Measurements from ENCODE around the gene TCEANC2.

TCEANC2 gene

GRCh38 chr1:54136269-54136896 lies 83.0 kb downstream of the TCEANC2 start:
- DNase-seq (ENCODE audit: low read depth in 2 of 2), result no peak

GRCh38 chr1:54136963-54137533 lies 83.6 kb downstream of the TCEANC2 start:
- no peak for DNase-seq (ENCODE audit: low read depth in 2 of 2)

GRCh38 chr1:54137534-54138061 lies 84.2 kb downstream of the TCEANC2 start:
- DNase-seq (ENCODE audit: low read depth in 2 of 2), result no peak

- DNase-seq (ENCODE audit: low read depth in 2 of 2), result no peak
Observed at GRCh38 chr1:54138994-54139393, 85.6 kb downstream of the TCEANC2 start.

- no peak for DNase-seq (ENCODE audit: low read depth in 2 of 2)
Observed at GRCh38 chr1:54139711-54140110, 86.3 kb downstream of the TCEANC2 start.

- DNase-seq (ENCODE audit: low read depth in 2 of 2), result no peak
Observed at GRCh38 chr1:54142146-54142900, 88.9 kb downstream of the TCEANC2 start.

- no peak for DNase-seq (ENCODE audit: low read depth in 2 of 2)
Observed at GRCh38 chr1:54144366-54144765, 91.0 kb downstream of the TCEANC2 start.

GRCh38 chr1:54149734-54150133 lies 96.3 kb downstream of the TCEANC2 start:
- DNase-seq (ENCODE audit: low read depth in 2 of 2), result no peak

- no peak for DNase-seq (ENCODE audit: low read depth in 2 of 2)
Observed at GRCh38 chr1:54151013-54151412, 97.6 kb downstream of the TCEANC2 start.

GRCh38 chr1:54152696-54153095 lies 99.3 kb downstream of the TCEANC2 start, which contains the start of gene CDCP2:
Gene CDCP2 (minus strand): TSS chr1:54153000. CDS start chr1:54152922, 78 bp downstream.
- no peak for DNase-seq (ENCODE audit: low read depth in 2 of 2)

GRCh38 chr1:54153535-54154439 lies 100.4 kb downstream of the TCEANC2 start:
- no peak for DNase-seq (ENCODE audit: low read depth in 2 of 2)

Measured in stimulated activated CD8-positive, alpha-beta memory T cell treated with anti-CD3 and anti-CD28 coated beads, Interleukin-2, amount 100 ng/mL, for 1 hour (primary cell).